Right forelimb (tissue), 1 donor: ENCODE measurements around the gene NBEA.

Experiments
- DNase-seq: peaks from one replicate; pipeline ENCODE4 v3.0.0-alpha.2; 2018

NBEA gene

GRCh38 chr13:35292329-35292728, 350.3 kb downstream of the NBEA start:
- DNase-seq: no peak

DNA sequence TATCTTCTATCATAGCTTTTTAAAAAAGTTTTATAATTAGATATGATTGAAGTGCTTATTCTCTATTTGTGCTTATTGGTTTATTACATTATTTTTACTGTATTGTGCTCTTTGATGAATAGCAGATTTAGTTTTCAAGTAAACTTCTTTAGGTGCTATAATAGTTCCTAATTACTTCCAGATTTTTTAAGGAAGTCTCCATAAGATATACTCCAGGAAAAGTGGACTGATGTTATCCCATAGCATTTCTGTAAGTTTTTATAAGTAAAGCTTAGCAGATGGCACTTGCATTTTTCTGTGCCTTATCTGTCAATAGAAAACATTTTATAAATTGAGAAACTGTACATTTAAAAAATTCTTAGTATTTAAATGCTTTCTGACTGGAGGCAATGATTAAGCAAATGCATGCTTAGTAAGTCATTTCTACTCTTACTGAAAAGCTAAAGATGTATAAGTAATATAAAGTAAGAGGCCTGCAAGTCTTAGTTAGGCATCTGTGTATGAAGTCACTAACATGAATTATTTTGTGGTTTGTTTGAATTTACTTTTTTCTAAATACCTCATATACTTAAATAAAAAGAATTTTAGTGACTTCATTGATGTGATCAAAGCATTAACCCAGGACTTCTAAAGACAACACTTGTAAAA, 351.6 kb downstream of the NBEA start:
- DNase-seq: no peak

- DNase-seq: no peak
These were observed 367.6 kb downstream of the NBEA start for GRCh38 chr13:35309706-35310105.

DNA sequence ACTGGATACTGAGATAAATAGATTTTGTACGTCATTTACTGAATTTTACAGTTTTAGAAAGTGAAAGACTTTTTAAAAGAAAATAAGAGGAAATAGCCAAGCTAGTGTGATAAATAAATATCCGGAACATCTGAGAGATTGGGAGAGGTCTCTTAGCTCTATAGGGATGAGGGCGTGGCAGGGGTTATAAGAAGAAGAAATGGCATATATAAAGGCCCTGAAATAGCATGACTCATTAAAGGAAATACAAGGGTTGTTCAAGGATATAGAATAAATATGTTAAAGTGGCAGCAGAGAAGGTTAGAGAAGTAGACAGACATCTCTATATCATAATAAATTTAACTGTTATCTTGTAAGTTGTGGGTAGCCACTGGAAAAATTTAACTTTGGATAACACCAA, 390.1 kb downstream of the NBEA start:
- DNase-seq: no peak

GRCh38 chr13:35333157-35333556, 391.1 kb downstream of the NBEA start:
- DNase-seq: no peak

- no peak for DNase-seq
These were observed 400.4 kb downstream of the NBEA start for GRCh38 chr13:35342440-35342839.

- no peak for DNase-seq
These were observed 401.3 kb downstream of the NBEA start for GRCh38 chr13:35343417-35343816.

GRCh38 chr13:35345992-35346391, 403.9 kb downstream of the NBEA start:
- DNase-seq: no peak

DNA sequence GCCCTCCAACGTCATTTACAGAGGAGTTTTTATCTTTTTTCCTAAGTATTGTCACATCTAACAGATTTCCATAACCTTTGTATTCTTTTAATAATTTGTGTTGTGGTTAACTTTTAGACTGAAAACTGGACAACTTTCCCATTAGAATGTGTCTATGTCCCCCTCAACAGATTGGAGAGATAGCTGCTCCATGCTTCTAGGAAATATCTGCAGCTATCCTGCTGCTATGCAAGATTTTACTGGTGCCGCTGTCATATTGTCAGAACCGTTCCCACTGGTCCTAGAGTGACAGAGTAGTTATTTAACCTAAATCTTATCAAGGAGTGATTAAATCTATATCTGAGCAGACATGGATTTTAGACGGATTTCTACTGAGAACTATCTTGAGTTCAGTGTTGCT, 404.4 kb downstream of the NBEA start:
- no peak for DNase-seq

DNA sequence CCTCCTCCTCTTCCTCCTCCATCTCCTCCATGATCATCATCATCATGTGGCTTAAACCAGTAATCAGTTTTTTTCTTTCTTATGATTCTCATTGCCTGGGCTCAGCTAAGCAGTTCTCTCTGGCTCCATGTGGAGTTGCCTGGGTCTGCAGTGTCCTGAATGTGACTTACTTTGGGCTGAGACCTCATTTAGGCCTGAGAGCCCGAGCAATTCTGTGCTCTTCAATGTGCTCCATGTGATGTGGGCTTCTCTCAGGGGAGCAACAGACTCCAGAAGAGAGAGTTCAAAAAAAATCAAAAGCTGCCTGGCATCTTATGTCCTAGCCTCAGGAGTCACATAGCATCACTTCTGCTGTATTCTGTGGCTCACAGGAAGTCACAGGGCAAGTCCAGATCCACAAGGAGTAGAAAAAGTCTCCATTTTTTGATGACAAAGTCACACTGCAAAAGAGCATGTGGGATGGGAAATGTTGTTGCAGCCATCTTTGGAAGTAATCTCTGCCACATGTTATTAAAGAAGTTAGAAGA, 405.7 kb downstream of the NBEA start:
- DNase-seq: no peak

DNA sequence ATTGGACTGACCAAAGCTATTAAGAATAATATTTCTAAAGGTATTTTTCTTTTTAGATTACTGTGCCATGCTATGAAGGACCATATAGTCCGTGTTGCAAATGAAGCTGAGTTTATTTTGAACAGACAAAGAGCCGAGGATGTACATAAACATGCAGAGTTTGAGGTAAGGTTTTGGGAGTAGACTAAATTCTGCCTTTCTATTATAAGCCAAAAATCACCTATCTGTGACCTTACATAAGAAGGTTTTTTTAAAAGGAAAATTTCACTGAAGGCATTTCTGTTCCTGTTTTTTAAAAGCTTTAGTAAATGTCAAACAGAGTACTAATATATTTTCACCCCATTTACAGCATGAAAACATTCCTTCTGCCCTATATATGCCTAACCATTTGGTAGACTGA, 407.0 kb downstream of the NBEA start:
- no peak for DNase-seq

DNA sequence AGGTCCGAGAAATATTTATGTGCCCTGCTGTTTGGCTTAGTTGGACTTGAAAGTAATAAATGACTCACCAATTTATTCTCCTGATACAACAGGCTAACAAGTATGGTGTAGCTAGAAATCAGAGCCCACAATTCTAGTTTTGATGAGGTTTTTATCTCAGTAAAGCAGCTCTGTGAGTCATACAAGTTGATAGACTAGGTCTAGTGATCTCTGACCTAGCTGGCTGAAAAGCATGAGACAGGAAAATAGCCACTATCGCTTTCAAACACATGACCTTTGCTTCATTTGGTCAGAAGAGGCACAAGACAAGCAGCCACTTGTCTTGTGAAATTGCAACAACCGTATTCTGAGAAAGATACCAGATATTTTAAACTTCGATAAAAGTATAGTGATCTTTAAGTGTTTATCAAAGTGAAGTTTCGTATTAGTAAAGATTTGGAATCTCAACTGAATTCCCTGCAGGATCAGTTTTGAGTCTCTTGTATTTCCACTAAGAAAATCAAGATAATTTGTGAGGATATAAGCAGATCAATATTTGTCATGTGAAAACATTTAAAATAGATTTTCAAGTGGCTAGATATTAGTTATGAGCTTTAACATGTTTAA, 407.7 kb downstream of the NBEA start:
- no peak for DNase-seq

- DNase-seq: no peak
These were observed 412.2 kb downstream of the NBEA start for GRCh38 chr13:35354285-35354684.

GRCh38 chr13:35354882-35355281, 412.8 kb downstream of the NBEA start:
- DNase-seq: no peak

- no peak for DNase-seq
These were observed 414.5 kb downstream of the NBEA start for GRCh38 chr13:35356572-35356971.

DNA sequence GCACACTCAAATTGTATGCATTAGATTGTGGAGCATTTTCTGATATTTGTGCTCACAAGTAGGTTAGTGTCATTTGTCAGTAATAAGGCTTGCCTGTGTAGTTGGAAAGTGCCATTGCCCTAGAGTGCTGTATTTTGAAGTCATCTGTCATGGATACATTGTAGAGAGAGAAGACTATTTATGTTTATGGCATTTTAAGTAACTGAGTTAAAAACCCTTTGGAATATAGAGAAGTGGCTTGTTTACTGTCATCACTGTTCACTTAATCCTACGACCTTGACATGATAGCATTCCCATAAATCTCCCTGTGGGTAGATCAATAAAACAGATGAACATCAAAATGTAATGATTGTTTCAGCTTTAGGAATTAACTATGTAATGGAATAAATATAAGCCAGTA, 423.8 kb downstream of the NBEA start:
- DNase-seq: no peak

DNA sequence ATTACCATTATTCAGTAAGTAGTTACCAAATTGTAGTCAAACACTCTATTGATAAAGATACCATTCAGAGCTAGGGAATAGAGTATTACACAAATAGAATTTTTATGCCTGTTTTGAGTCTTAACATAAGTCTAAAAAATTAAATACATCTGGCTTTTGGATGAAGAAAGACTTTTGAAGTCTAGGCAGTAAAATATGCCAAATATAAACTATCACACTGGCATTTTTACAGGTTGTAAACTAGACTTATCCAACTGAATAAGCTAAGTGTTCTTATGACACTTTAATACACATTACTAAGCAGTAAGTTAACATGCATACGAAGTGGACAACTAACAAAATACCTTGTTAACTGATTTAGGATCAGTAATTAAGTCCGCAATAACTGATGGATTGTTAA, 425.5 kb downstream of the NBEA start:
- DNase-seq: no peak

- no peak for DNase-seq
These were observed 436.9 kb downstream of the NBEA start for GRCh38 chr13:35378939-35379338.

DNA sequence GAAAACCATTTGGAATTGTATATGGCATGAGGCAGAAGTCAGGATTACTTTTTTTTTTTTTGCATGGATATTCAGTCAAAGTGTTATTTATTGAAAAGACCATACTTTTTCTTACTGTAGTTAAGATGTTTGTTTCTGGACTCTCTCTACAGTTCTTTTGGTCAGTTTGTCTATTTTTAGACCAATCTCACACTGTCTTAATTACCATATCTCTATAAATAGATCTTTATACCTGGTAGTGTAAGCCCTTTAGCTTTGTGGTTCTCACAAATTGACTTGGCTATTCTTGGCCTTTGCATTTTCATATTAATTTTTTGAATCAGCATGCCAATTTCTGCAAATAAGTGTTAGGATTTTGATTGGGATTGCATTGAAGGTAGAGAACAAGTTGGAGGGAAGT, 437.6 kb downstream of the NBEA start:
- no peak for DNase-seq

GRCh38 chr13:35387682-35388250, 445.7 kb downstream of the NBEA start:
- DNase-seq: no peak

DNA sequence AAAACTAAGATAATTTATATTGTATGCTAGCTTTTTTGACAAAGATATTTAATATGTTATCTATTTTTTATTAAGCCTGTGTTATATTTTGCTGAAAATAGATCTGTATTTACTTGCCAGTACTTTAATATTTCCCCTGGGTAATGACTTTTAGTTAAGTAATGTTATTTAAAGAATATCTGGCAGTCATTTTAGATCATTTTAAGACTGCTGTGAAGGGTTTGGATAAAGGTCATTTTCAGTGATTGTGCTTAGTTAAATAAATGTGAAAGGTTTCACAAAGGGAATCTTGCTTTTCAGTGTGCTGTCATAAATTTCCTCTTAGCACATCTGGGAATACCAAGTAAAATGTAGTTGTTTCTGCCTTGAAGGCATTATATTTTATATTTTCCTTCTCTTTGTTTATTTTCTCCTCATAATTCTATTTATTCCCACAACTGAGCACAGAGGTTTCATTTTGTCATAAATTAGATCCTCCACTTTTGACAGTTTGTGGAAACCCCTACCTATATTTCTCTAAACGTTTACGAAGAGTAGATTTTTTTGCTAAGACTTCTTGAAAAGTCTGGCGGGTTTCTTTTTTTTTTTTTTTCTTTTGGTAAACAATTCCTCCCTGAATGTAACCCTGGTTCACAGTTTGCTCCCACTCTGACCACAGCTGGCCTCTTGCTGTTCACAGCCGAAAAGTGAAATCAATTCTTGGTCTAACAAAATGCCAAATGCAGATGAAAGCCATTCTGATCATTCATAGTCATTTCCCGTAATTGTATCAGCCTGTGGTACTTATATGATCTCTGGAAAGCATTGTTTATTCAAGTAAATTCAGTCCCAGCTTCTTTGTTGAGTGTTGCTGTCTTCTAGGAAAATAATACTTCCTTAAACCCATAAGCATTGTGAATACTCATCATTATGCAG, 446.6 kb downstream of the NBEA start:
- peak; percentile 42 for DNase-seq

DNA sequence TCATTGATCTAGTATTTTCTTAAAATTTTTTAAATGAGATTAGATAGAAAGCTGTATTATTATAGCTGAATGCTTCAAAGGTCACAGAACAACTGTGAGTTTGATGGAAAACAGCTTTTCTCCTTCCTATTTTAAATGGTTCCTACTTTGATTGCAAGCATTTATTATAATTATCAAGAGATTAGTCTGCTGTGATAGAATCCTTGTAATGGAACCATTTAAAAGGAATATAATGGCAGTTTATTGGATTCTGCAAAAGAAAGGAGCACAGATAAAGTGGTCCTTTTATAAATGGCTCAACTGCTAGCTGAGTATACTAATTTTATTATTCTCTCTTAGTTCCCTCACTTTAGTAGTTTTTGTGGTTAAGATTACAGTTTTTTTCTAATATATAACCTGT, 447.5 kb downstream of the NBEA start:
- DNase-seq: no peak

GRCh38 chr13:35392768-35393167, 450.7 kb downstream of the NBEA start:
- no peak for DNase-seq
